IMR-90 (cell line): Measurements from ENCODE around the gene ABCC8. TPM values are rescaled to one million over a fixed set of nuclear protein-coding genes. Genes with fewer than 3 reads are reported as not detected.

Experiments
- ATAC-seq: fragments of 200-7000 bp; cut with Tn5 transposase; 2 replicates; pipeline ENCODE4 v1.9.1; 2020; ENCODE audit warnings: low read depth, mild to moderate bottlenecking, moderate library complexity
- BruUV-seq: library from RNA; stranded (reverse); fragments of 400-500 nt; replicated peaks from 2 replicates; lab custom pipeline; 2021; lab: Mats Ljungman, UMichigan
- CTCF ChIA-PET: fragments of 300-600 bp; formaldehyde crosslinking; extraction: SDS; loops from one replicate; lab custom pipeline; 2021; ENCODE audit warnings: antibody characterized with exemption; lab: Yijun Ruan, JAX
- POLR2A ChIA-PET: fragments of 300-600 bp; sonication (Branson Sonifier 250); formaldehyde crosslinking; loops from one replicate; lab custom pipeline; 2022; ENCODE audit warnings: antibody characterized with exemption; ENCODE audit not compliant: unreplicated experiment; lab: Charles Lee
- DNase-seq: peaks from one replicate; pipeline ENCODE4 v3.0.0; 2013
- H2AFZ ChIP-seq: replicated peaks from 2 replicates; pipeline ENCODE3; 2013; ENCODE audit warnings: low read length, mild to moderate bottlenecking; ENCODE audit not compliant: poor library complexity
- H2AK5ac ChIP-seq: 2 replicates; pipeline ENCODE4 v1.6.1; 2013; ENCODE audit warnings: low read depth, low read length, inconsistent platforms
- H2AK9ac ChIP-seq: replicated peaks from 2 replicates; pipeline ENCODE3; 2013; ENCODE audit warnings: mild to moderate bottlenecking, low read depth, low read length, moderate library complexity; ENCODE audit not compliant: poor library complexity
- H2BK120ac ChIP-seq: 2 replicates; pipeline ENCODE4 v1.6.1; 2013; ENCODE audit warnings: low read depth, low read length, inconsistent platforms
- H2BK15ac ChIP-seq: 3 replicates; pipeline ENCODE4 v1.6.1; 2013; ENCODE audit warnings: low read depth, low read length, inconsistent platforms
- H2BK20ac ChIP-seq: 2 replicates; pipeline ENCODE4 v1.6.1; 2013; ENCODE audit warnings: low read depth, mild to moderate bottlenecking, inconsistent platforms, low read length, moderate library complexity
- H2BK5ac ChIP-seq: 2 replicates; pipeline ENCODE4 v1.6.1; 2013; ENCODE audit warnings: mild to moderate bottlenecking, low read depth, low read length, inconsistent platforms; ENCODE audit not compliant: poor library complexity, severe bottlenecking
- H3K14ac ChIP-seq: replicated peaks from 2 replicates; pipeline ENCODE4 v1.6.1; 2013; ENCODE audit warnings: low read depth, low read length, inconsistent platforms
- H3K18ac ChIP-seq: 2 replicates; pipeline ENCODE4 v1.6.1; 2013; ENCODE audit warnings: low read depth, low read length, control low read depth
- H3K23ac ChIP-seq: 2 replicates; pipeline ENCODE4 v1.6.1; 2013; ENCODE audit warnings: low read depth, low read length, inconsistent platforms
- H3K27ac ChIP-seq: 2 replicates; pipeline ENCODE4 v1.5.1; 2013; ENCODE audit warnings: mild to moderate bottlenecking, control low read depth, low read length; ENCODE audit not compliant: insufficient read depth
- H3K27me3 ChIP-seq: 2 replicates; pipeline ENCODE4 v1.6.1; 2013; ENCODE audit warnings: low read length; ENCODE audit not compliant: control insufficient read depth, insufficient read depth
- H3K36me3 ChIP-seq: 2 replicates; pipeline ENCODE4 v1.6.1; 2013; ENCODE audit warnings: low read length, mixed read lengths; ENCODE audit not compliant: control insufficient read depth, insufficient read depth
- H3K4ac ChIP-seq: 2 replicates; pipeline ENCODE4 v1.6.1; 2013; ENCODE audit warnings: low read depth, low read length, inconsistent platforms
- H3K4me1 ChIP-seq: 2 replicates; pipeline ENCODE4 v1.6.1; 2013; ENCODE audit warnings: low read length, mixed read lengths; ENCODE audit not compliant: control insufficient read depth, insufficient read depth
- H3K4me2 ChIP-seq: 2 replicates; pipeline ENCODE4 v1.6.1; 2013; ENCODE audit warnings: low read depth, mild to moderate bottlenecking, control low read depth, low read length, moderate library complexity
- H3K4me3 ChIP-seq: 2 replicates; pipeline ENCODE4 v1.5.1; 2013; ENCODE audit warnings: low read depth, mild to moderate bottlenecking, control low read depth, low read length, moderate library complexity; ENCODE audit not compliant: insufficient read depth
- H3K56ac ChIP-seq: 2 replicates; pipeline ENCODE4 v1.6.1; 2013; ENCODE audit warnings: low read length, inconsistent platforms; ENCODE audit not compliant: insufficient read depth; ENCODE audit errors: extremely low read depth
- H3K79me1 ChIP-seq, 2 experiments: 2 replicates each; pipeline ENCODE4 v1.6.1; 2013; ENCODE audit warnings: low read length in 2 of 2, inconsistent platforms in 1 of 2, low read depth in 1 of 2
- H3K9ac ChIP-seq: 2 replicates; pipeline ENCODE4 v1.6.1; 2013; ENCODE audit warnings: low read depth, low read length, control low read depth
- H3K9me1 ChIP-seq: 2 replicates; pipeline ENCODE4 v1.6.1; 2013; ENCODE audit warnings: low read length, inconsistent platforms; ENCODE audit not compliant: insufficient read depth
- H3K9me3 ChIP-seq: 2 replicates; pipeline ENCODE4 v1.6.1; 2013; ENCODE audit warnings: low read length; ENCODE audit not compliant: control insufficient read depth, insufficient read depth
- H4K20me1 ChIP-seq: 2 replicates; pipeline ENCODE4 v1.6.1; 2013; ENCODE audit warnings: low read length, inconsistent platforms; ENCODE audit not compliant: insufficient read depth
- H4K5ac ChIP-seq: 2 replicates; pipeline ENCODE4 v1.6.1; 2013; ENCODE audit warnings: mild to moderate bottlenecking, low read depth, low read length, control low read depth
- H4K8ac ChIP-seq, 2 experiments: 2 replicates each; pipeline ENCODE4 v1.6.1; 2013; ENCODE audit warnings: low read depth in 2 of 2, low read length in 2 of 2, control low read depth in 1 of 2, inconsistent platforms in 1 of 2
- H4K91ac ChIP-seq: 2 replicates; pipeline ENCODE4 v1.6.1; 2013; ENCODE audit warnings: low read depth, low read length, inconsistent platforms; ENCODE audit not compliant: insufficient read depth
- BHLHE40 ChIP-seq: fragments of 150-350 bp; IDR thresholded peaks from 2 replicates; pipeline ENCODE4 v1.6.1; 2016; ENCODE audit warnings: mild to moderate bottlenecking, low read depth, low read length
- FOS ChIP-seq: fragments of 150-350 bp; IDR thresholded peaks from 2 replicates; pipeline ENCODE4 v1.6.1; 2016; ENCODE audit warnings: low read depth, low read length
- MAZ ChIP-seq: IDR thresholded peaks from 2 replicates; pipeline ENCODE4 v1.6.1; 2012; ENCODE audit warnings: low read depth, mild to moderate bottlenecking, low read length, improper control_type of control experiment, moderate library complexity, borderline replicate concordance
- NFE2L2 ChIP-seq: fragments of 150-350 bp; IDR thresholded peaks from 2 replicates; pipeline ENCODE4 v1.6.1; 2016; ENCODE audit warnings: low read depth, mild to moderate bottlenecking, low read length
- RAD21 ChIP-seq: IDR thresholded peaks from 2 replicates; pipeline ENCODE4 v1.6.1; 2012; ENCODE audit warnings: low read length, improper control_type of control experiment
- RCOR1 ChIP-seq: IDR thresholded peaks from 2 replicates; pipeline ENCODE4 v1.6.1; 2012; ENCODE audit warnings: mild to moderate bottlenecking, low read length, improper control_type of control experiment; ENCODE audit not compliant: insufficient replicate concordance
- RFX5 ChIP-seq: IDR thresholded peaks from 2 replicates; pipeline ENCODE4 v1.8.0; 2012; ENCODE audit warnings: low read depth, mild to moderate bottlenecking, low read length, moderate library complexity
- WGBS, 2 experiments: methylation state at CpG; one replicate each; pipeline versions ENCODE4 v1.1.5 to v1.1.7; 2013; ENCODE audit warnings: missing lambda C conversion rate in 2 of 2; ENCODE audit not compliant: insufficient read length in 1 of 2; ENCODE audit errors: extremely low coverage in 2 of 2; 5-methylcytosine and 5-hydroxymethylcytosine counted together
- dilution Hi-C: fragments of 300-500 bp; cut with HindIII; formaldehyde crosslinking; loops from one replicate; pipeline ENCODE4 v1.14.3; 2018; ENCODE audit warnings: low sequenced_read_pairs; ENCODE audit not compliant: unreplicated experiment
- in situ Hi-C: fragments of 300-500 bp; cut with MboI; formaldehyde crosslinking; loops from 3 replicates; pipeline ENCODE4 v1.14.3; 2019; ENCODE audit warnings: low sequenced_read_pairs, inconsistent platforms, mixed read lengths
- intact Hi-C: fragments of 100-400 bp; cut with micrococcal nuclease; formaldehyde crosslinking; loops from 2 replicates; pipeline ENCODE4 v1.10.0; 2022
- polyA plus RNA-seq, 3 experiments: library from polyadenylated mRNA; depleted of rRNA; stranded (reverse); fragments of >200 nt; gene quantifications; 2 replicates each; pipeline ENCODE4 v1.2.3, GENCODE V29; 2012; ENCODE audit warnings: low replicate concordance in 1 of 3
- total RNA-seq: library from RNA; depleted of rRNA; stranded (reverse); fragments of >200 nt; gene quantifications from 2 replicates; pipeline ENCODE4 v1.2.3, GENCODE V29; 2012
- TF ChIP-seq, protein P1 (sequence below): fragments of 150-350 bp; IDR thresholded peaks from 2 replicates; pipeline ENCODE4 v1.6.1; 2017; ENCODE audit warnings: mild to moderate bottlenecking, antibody characterized with exemption, low read length, low read depth

ABCC8 gene
- total and polyA plus RNA-seq, 2 of the 4 experiments (the other 2 are of a cell fraction): not detected

DNA sequence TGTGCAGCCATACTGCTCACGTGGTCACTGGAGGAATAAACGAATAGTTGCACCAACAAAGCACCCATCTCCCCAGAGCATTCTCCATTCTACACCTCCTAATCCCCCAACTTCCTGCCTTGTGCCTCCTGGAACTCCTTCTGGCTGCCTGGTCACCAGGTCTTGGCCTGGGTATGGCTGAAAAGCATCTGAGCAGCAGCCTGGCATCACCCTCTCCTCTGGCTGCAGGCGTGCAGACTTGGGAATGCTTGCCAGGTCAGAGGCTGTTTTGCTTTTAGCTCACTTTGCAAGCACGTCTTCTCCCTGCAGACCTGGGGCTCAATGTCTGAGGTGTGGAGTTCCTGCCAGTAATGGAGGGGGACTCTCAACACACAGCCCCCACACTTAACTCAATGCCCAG lies 54.9 kb downstream of the ABCC8 start:
- ATAC-seq: no peak
- Histone ChIP-seq H2BK120ac (no peak overlapping the region), H3K18ac (no peak overlapping the region), H3K4ac (no peak overlapping the region), H3K9me3 (no peaks in the 10 kb centered on the region), H2BK20ac (no peak overlapping the region), H3K4me3 (no peak overlapping the region), H4K5ac (no peak overlapping the region), H3K56ac (no peak overlapping the region), H3K36me3 (no peaks in the 10 kb centered on the region), H2AFZ (no peak overlapping the region), H3K9me1 (no peaks in the 10 kb centered on the region), H3K14ac (no peak overlapping the region), H2AK9ac (no peak overlapping the region), H3K4me2 (no peak overlapping the region), H3K9ac (no peak overlapping the region), H3K27me3 (peaks cover 6% of the 10 kb centered on the region), H4K8ac (no peak overlapping the region), H3K4me1 (no peaks in the 10 kb centered on the region), H4K91ac (no peak overlapping the region), H3K79me1 (no peaks in the 10 kb centered on the region), H2BK15ac (no peak overlapping the region), H2BK5ac (no peak overlapping the region), H3K23ac (no peak overlapping the region), H3K27ac (no peak overlapping the region), H2AK5ac (no peak overlapping the region), H4K20me1 (no peaks in the 10 kb centered on the region)
- DNase-seq: no peak
- CTCF ChIA-PET: no interaction called here
- no TSS peak for BruUV-seq
- intact Hi-C loops: no loop called here
- POLR2A ChIA-PET: no interaction called here
- no CpG with 5 or more reads among the region's 4 CpGs for WGBS, 2 experiments
- TF ChIP-seq RCOR1 (no peak), NFE2L2 (no peak), BHLHE40 (no peak), FOS (no peak), RFX5 (no peak), MAZ (no peak), RAD21 (no peak)
- TF ChIP-seq, protein P1, sequence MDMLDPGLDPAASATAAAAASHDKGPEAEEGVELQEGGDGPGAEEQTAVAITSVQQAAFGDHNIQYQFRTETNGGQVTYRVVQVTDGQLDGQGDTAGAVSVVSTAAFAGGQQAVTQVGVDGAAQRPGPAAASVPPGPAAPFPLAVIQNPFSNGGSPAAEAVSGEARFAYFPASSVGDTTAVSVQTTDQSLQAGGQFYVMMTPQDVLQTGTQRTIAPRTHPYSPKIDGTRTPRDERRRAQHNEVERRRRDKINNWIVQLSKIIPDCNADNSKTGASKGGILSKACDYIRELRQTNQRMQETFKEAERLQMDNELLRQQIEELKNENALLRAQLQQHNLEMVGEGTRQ: no peak
- dilution Hi-C loops: no loop called here
- in situ Hi-C loops: no loop called here
